WTC11 (cell line): ENCODE measurements around the gene PPHLN1.

Experiments
- CTCF ChIP-seq: fragments of 200-600 bp; IDR thresholded peaks from 2 replicates; pipeline ENCODE4 v1.8.0; 2022; ENCODE audit warnings: antibody characterized with exemption
- HMGXB4 ChIP-seq: sonication (generic); formaldehyde crosslinking; IDR thresholded peaks from 2 replicates; pipeline ENCODE4 v1.8.1; 2023; ENCODE audit warnings: mild to moderate bottlenecking, moderate library complexity, missing genetic modification reagents
- IRF2 ChIP-seq: sonication (generic); formaldehyde crosslinking; IDR thresholded peaks from 2 replicates; pipeline ENCODE4 v1.8.0; 2022; ENCODE audit warnings: low read depth, missing genetic modification reagents, borderline replicate concordance

DNA sequence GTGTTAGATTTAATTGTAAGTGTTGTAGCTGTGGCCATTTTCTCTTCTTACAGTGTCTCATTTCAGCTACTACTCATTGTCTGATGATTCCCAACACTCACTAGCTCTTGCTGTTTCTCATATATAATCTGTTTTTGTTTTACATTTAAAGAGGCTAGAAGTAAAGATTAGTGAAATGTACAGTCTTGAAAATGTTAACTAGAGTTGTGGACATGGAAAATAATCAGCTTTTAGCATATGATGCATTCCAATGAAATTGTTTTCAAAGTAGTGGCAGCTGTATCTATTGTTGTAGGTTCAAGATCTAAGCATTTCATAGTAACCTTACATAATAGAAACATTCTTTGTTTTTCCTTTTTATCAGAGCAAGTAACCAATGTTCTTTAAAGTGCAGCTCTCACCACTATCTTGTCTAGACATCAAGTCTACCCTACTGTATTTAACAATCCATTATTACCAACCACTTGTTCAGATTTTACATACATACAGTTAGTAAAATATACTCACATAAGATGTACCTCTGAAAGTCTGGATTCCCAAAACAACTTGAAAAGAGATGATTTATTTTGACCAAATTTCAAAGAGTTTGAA is 76.9 kb downstream of the PPHLN1 start:
- TF ChIP-seq HMGXB4 (CRISPR knock-in tag): no peak
- TF ChIP-seq CTCF: no peak
- no peak for TF ChIP-seq IRF2
